ENCODE measurements around the gene TMEM238L.

TMEM238L gene

GRCh38 chr17:10772425-10773380 lies 31.2 kb downstream of the TMEM238L start:
- DNase-seq: no peak

- DNase-seq: no peak
Observed at GRCh38 chr17:10771148-10771547, 32.8 kb downstream of the TMEM238L start.

DNA sequence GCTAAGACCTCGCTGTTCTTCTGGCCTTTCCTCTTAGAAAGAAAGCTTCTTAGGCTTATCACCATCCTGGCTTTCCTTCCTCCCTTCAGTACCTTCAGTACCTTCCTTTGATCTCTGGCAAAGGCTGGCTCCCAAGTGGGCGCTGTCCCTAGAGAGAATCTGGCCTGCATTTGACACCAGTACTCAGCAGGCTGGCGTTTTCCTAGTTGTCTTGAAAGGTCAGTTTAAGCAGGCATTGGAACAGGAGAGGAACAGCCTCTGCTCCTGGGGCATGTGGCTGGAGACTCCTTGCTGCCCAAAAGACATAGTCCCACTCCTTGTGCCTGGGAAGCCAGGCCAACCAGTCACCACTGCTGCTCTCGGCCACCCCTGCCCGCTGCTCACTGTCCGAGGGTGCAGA lies 34.1 kb downstream of the TMEM238L start:
- DNase-seq: no peak

DNA sequence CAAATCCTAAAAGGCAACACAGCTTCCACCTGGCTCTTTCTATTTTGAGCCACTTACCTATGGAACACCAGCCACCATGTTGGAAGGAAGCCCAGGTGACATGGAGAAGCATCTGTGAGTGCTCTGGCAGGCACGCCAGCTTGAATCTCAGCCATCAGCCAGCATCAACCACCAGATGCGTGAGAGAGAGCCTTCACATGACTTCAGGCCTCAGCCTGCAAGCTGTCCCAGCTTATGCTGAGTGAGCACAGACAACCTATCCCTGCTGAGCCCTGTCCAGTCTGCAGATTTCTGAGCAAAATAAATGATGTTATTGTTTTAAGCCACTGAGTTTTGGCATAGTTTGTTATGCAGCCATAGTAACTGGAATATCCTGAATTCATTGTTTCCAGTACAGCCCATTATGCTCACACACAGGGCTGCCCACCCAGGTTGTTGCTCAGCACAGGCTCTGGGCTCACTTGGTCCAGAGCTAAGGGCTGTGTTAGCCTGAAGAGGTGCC lies 35.1 kb downstream of the TMEM238L start:
- no peak for DNase-seq

GRCh38 chr17:10767232-10767631 lies 36.7 kb downstream of the TMEM238L start:
- DNase-seq: no peak

GRCh38 chr17:10762037-10762436 lies 41.9 kb downstream of the TMEM238L start:
- DNase-seq: no peak

DNA sequence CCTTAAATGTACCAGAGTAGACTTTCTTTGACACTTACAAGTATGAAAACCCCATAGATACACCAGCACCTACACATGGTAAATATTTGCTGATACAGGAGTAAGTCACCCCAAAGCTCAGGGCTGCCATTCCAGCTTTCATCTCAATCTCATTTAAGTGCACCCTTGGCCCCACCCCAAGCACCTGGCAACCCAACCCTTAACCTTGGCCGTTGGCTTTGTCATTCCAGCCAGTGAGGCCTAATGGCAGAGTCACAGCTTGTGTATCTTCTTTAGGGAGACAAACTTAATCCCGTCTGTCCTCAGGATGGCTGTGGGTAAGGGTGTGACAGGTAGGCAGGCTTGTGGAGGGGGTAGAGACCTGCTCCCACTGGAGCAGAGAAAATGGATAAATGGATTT lies 42.6 kb downstream of the TMEM238L start:
- no peak for DNase-seq

GRCh38 chr17:10758062-10758461 lies 45.8 kb downstream of the TMEM238L start:
- no peak for DNase-seq

DNA sequence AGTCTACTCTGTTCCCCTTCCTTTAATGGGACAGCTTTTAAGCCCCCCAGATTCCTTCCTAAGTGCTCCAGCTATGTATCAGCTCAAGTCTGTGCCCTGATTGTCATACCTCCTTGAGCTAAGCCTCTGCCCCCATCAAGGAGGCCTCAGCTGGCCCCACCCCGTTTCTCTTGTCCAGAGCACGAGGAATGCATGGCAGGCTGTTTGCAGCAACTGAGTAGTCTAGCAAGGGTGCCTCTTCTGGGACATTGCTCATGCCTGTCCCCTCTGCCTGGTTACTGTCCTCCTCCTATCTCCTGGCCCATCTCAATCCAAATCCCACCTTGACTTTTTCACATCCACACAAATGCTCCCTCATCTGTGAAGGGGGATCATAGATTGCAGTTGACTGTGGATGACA lies 46.3 kb downstream of the TMEM238L start:
- no peak for DNase-seq

DNA sequence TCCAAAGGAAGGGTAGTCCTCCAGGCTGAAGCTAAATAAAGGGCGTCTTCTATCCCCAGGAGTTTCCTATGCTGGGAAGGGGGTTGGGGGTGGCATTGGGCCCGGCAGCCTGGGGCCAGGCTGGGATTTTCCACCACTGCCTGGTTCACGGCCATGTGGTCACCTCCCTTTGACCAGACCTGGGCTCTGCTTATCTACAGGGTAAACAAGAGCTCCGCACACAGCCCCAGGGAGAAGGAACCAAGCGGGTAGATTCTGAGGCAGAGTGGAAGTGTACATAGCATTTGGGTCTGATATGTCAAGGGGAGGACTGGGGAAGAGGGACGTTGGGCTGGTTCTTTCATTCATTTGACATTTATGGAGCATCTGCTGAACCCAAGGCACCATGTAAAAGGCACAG lies 46.8 kb downstream of the TMEM238L start:
- DNase-seq: no peak

- DNase-seq: no peak
Observed at GRCh38 chr17:10756619-10757018, 47.3 kb downstream of the TMEM238L start.

DNA sequence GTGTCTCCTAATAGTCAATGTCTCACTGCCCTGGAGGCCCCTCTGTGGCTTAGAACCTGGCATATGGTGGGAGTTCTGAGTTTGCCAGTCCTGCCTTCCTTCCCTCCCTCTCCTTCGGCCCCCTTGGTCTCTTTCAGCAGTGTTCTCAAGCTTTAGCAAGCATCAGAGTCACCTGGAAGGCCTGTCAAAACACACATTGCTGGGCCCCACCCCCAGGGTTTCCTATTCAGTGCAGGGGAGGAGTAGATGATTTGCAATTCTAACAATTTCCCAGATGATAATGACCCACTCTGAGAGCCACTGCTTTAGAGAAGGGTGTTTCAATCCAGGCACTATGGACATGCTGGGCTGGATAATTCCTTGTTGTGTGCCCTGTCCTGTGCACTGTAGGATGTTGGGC lies 47.7 kb downstream of the TMEM238L start:
- DNase-seq: no peak

- no peak for DNase-seq
Observed at GRCh38 chr17:10755592-10756127, 48.2 kb downstream of the TMEM238L start.

DNA sequence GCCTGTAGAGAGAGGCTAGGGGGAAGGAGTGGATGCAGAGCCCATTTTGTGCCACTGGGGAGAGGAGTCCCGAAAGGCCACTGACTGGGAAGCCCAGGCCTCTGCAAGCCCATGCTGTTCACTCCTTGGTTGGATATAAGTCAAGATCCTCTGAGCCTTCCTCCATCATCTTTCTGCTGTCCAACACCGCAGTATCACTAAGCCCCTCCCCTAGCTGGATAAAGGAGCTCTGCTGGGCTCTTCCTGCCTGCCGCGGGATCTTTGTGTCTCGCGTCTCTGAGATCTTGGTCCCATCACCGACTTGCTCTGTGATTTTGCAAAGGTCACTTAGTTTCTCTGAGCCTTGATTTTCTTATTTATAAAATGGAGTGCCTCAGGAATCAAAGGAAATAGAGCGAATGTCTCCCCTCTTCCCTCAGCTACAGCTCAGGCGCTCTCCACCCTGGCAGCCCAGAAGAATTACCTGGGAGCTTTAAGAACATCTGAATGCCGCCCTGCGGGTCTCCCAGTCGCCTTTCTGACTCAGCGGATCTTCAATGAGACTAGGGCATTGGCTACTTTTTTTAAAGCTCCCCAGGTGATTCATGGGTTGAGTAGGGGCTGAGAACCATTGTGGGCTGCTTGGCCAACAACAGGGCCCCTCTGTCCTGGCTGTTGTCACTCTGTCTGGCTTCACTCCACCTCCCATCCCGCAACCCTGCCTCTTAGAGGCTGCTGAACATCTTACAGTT lies 48.9 kb downstream of the TMEM238L start:
- no peak for DNase-seq

DNA sequence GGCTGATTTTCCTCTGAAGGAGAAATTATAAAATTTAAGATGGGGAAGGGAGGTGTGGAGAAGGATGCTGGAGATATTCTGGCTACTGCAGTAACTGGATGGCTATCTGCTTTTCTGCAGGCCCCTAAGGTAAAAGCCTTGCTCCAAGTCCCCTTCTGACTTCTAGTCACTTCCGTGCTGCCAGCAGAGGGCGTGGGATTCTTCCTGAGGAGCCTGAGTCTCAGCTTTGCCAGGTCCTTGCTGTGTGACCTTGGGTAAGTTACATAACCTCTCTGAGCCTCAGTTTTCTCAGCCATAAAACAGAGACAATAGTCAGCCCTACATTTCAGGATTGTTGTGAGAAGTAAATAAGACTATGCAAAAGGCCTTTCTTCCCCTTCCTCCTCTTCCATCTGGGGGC lies 49.8 kb downstream of the TMEM238L start:
- no peak for DNase-seq

DNA sequence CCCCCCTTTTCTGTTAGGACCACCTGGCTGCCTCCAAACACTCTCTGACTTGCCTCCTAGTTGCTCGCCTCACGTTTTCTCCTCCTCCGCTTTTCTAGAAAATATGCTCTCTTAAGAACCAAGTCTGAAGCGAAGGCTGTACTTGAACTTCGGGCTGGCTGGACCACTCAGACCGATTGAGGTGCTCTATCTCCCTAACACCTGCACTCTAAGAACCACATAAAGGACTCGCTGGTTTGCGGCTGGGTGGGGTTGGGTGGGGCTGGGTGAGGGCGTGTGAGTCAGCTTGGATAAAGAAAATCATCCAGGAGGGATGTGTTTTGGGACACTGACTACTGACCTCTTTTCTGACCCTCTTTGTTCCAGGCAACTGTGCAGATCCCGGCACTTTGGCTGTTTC lies 51.2 kb downstream of the TMEM238L start:
- no peak for DNase-seq

GRCh38 chr17:10751563-10751962 lies 52.3 kb downstream of the TMEM238L start:
- DNase-seq: no peak

- no peak for DNase-seq
Observed at GRCh38 chr17:10750210-10750609, 53.7 kb downstream of the TMEM238L start.

DNA sequence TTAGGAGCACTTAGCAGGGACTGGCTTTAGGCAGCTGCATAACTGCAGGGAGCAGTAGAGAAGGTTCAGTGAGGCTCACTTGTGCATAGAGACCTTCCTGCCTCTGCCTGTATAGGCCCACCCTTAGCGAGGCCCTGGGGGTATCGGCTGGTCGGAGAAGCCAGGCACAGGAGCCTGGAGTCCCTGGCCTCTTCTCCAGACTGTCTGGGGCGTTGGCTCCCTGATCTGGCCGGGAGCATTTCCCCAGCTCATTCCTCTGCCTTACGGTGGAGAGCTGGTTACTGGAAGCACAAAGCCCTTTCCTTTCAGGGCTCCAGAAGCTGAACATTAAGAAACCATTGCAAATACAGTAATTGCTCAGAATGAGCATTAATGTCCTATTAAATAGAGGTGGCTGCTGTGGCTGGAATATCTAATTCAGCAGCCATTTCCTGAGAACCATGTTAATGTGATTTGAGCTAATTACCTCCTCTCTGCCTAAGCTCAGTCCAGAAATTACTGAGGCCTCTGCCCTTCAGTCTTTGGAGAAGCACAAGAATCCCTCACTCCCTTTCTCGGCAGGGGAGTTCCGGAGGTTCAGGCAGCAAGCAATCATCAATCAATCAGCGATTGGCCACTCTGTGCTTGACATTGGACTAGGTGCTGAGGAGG lies 55.2 kb downstream of the TMEM238L start:
- DNase-seq: no peak

GRCh38 chr17:10745231-10745630 lies 58.7 kb downstream of the TMEM238L start:
- no peak for DNase-seq

All from GOT3 (cell line).